Activated CD4-positive, alpha-beta T cell treated with anti-CD3 and anti-CD28 coated beads, Interleukin-2, amount 10 ng/mL, durations not matched to agents 24 days and 14 days (primary cell): ENCODE data around the gene SPATA13. TPM values are rescaled to one million over a fixed set of nuclear protein-coding genes. Genes with fewer than 3 reads are reported as not detected.

Experiments used
- DNase-seq: peaks from one replicate; pipeline ENCODE4 v3.0.0; 2022
- H3K27ac Mint-ChIP-seq: one replicate; pipeline ENCODE4 v1.8.0; 2022; ENCODE audit warnings: mild to moderate bottlenecking, mixed read lengths
- H3K27me3 Mint-ChIP-seq: one replicate; pipeline ENCODE4 v1.8.0; 2022; ENCODE audit warnings: mixed read lengths
- H3K36me3 Mint-ChIP-seq: one replicate; pipeline ENCODE4 v1.8.0; 2022; ENCODE audit warnings: low read depth, mild to moderate bottlenecking, mixed read lengths
- H3K4me1 Mint-ChIP-seq: one replicate; pipeline ENCODE4 v1.8.0; 2021; ENCODE audit warnings: mixed read lengths
- H3K4me3 Mint-ChIP-seq: one replicate; pipeline ENCODE4 v1.8.0; 2022; ENCODE audit warnings: mild to moderate bottlenecking, moderate library complexity, mixed read lengths
- H3K9me3 Mint-ChIP-seq: one replicate; pipeline ENCODE4 v1.8.0; 2021; ENCODE audit warnings: mixed read lengths
- intact Hi-C: fragments of 100-400 bp; cut with micrococcal nuclease; formaldehyde crosslinking; loops from one replicate; pipeline ENCODE4 v1.15.1; 2023
- total RNA-seq: library from RNA; stranded (reverse); gene quantifications from 2 replicates; pipeline ENCODE4 v1.2.3, GENCODE V29; 2022

Gene SPATA13
- total RNA-seq, 1 donor from 2014 or later = 43.6 TPM

GRCh38 chr13:24218977-24219376 lies 58.5 kb downstream of the SPATA13 start:
- Mint-ChIP-seq H3K27me3 (no peaks in the 10 kb centered on the region), H3K36me3 (no peaks in the 10 kb centered on the region), H3K4me1 (peaks cover 30% of the 10 kb centered on the region), H3K4me3 (no peak overlapping the region), H3K9me3 (no peaks in the 10 kb centered on the region), H3K27ac (no peak overlapping the region)
- intact Hi-C loops = no loop called here
- DNase-seq = no peak

- peak; percentile 90 for DNase-seq
- Mint-ChIP-seq H3K9me3 (no peaks in the 10 kb centered on the region), H3K27ac (peak overlapping the region; percentile 5), H3K36me3 (no peaks in the 10 kb centered on the region), H3K4me1 (peaks cover 37% of the 10 kb centered on the region), H3K4me3 (no peak overlapping the region), H3K27me3 (no peaks in the 10 kb centered on the region)
- intact Hi-C loops = loop anchor here (1.0 to 5.0 kb wide), 6 partner anchors 33 to 299 kb away; partner anchors contain the start of gene SPATA13
Observed at GRCh38 chr13:24220086-24220703, 59.7 kb downstream of the SPATA13 start.

- Mint-ChIP-seq H3K36me3 (no peaks in the 10 kb centered on the region), H3K4me3 (no peak overlapping the region), H3K27me3 (no peaks in the 10 kb centered on the region), H3K9me3 (no peaks in the 10 kb centered on the region), H3K4me1 (peaks cover 36% of the 10 kb centered on the region), H3K27ac (no peak overlapping the region)
- intact Hi-C loops = loop anchor here (2.0 to 5.0 kb wide), 2 partner anchors 34 to 59 kb away; partner anchors contain the start of gene SPATA13
- no peak for DNase-seq
Observed at GRCh38 chr13:24221007-24221406, 60.5 kb downstream of the SPATA13 start.

- peaks cover 18% of the 10 kb centered on the region for H3K4me1 Mint-ChIP-seq
- intact Hi-C loops = loop anchor here (5.0 kb wide), 1 partner anchor 60 kb away; the partner anchor contains the start of gene SPATA13
Observed at GRCh38 chr13:24222756-24223155, 62.2 kb downstream of the SPATA13 start.

GRCh38 chr13:24223341-24224231 lies 63.1 kb downstream of the SPATA13 start:
- intact Hi-C loops = loop anchor here (5.0 kb wide), 1 partner anchor 61 kb away; the partner anchor contains the start of gene SPATA13
- Mint-ChIP-seq H3K4me3 (no peak overlapping the region), H3K27me3 (no peaks in the 10 kb centered on the region), H3K4me1 (peaks cover 18% of the 10 kb centered on the region), H3K36me3 (no peaks in the 10 kb centered on the region), H3K9me3 (no peaks in the 10 kb centered on the region), H3K27ac (no peak overlapping the region)
- no peak for DNase-seq

More at GRCh38 chr13:24222756-24223155, 62.2 kb downstream of the SPATA13 start:
- Mint-ChIP-seq H3K9me3 (no peaks in the 10 kb centered on the region), H3K27ac (no peak overlapping the region), H3K27me3 (no peaks in the 10 kb centered on the region), H3K36me3 (no peaks in the 10 kb centered on the region), H3K4me3 (no peak overlapping the region)
- no peak for DNase-seq

GRCh38 chr13:24224232-24224680 lies 63.7 kb downstream of the SPATA13 start:
- H3K27ac Mint-ChIP-seq = no peak overlapping the region
- H3K9me3 Mint-ChIP-seq = no peaks in the 10 kb centered on the region
- no peaks in the 10 kb centered on the region for H3K27me3 Mint-ChIP-seq
- H3K4me3 Mint-ChIP-seq = no peak overlapping the region
- no peaks in the 10 kb centered on the region for H3K36me3 Mint-ChIP-seq
- intact Hi-C loops = loop anchor here (5.0 kb wide), 1 partner anchor 62 kb away; the partner anchor contains the start of gene SPATA13
- peaks cover 18% of the 10 kb centered on the region for H3K4me1 Mint-ChIP-seq
- no peak for DNase-seq

GRCh38 chr13:24225062-24225461 lies 64.5 kb downstream of the SPATA13 start:
- no peak overlapping the region for H3K4me3 Mint-ChIP-seq
- no peak overlapping the region for H3K27ac Mint-ChIP-seq
- no peaks in the 10 kb centered on the region for H3K36me3 Mint-ChIP-seq
- no peak for DNase-seq
- peaks cover 21% of the 10 kb centered on the region for H3K4me1 Mint-ChIP-seq
- no peaks in the 10 kb centered on the region for H3K9me3 Mint-ChIP-seq
- intact Hi-C loops = no loop called here
- no peaks in the 10 kb centered on the region for H3K27me3 Mint-ChIP-seq

- DNase-seq = no peak
- no peaks in the 10 kb centered on the region for H3K36me3 Mint-ChIP-seq
- peaks cover 30% of the 10 kb centered on the region for H3K4me1 Mint-ChIP-seq
- no peak overlapping the region for H3K27ac Mint-ChIP-seq
- H3K9me3 Mint-ChIP-seq = no peaks in the 10 kb centered on the region
- H3K4me3 Mint-ChIP-seq = no peak overlapping the region
- no peaks in the 10 kb centered on the region for H3K27me3 Mint-ChIP-seq
- intact Hi-C loops = no loop called here
Observed at GRCh38 chr13:24225930-24226329, 65.4 kb downstream of the SPATA13 start.

GRCh38 chr13:24226762-24227161 lies 66.2 kb downstream of the SPATA13 start:
- intact Hi-C loops = no loop called here
- no peak overlapping the region for H3K27ac Mint-ChIP-seq
- H3K27me3 Mint-ChIP-seq = no peaks in the 10 kb centered on the region
- no peak for DNase-seq
- no peak overlapping the region for H3K4me3 Mint-ChIP-seq
- H3K9me3 Mint-ChIP-seq = no peaks in the 10 kb centered on the region
- H3K36me3 Mint-ChIP-seq = no peaks in the 10 kb centered on the region
- H3K4me1 Mint-ChIP-seq = peaks cover 34% of the 10 kb centered on the region

- Mint-ChIP-seq H3K36me3 (no peaks in the 10 kb centered on the region), H3K9me3 (no peaks in the 10 kb centered on the region), H3K27ac (peak overlapping the region; percentile 10), H3K4me1 (peaks cover 48% of the 10 kb centered on the region), H3K27me3 (no peaks in the 10 kb centered on the region), H3K4me3 (no peak overlapping the region)
- peak; percentile 82 for DNase-seq
- intact Hi-C loops = loop anchor here (2.0 kb wide), 2 partner anchors 176 to 208 kb away; no protein-coding TSS in a partner anchor
Observed at GRCh38 chr13:24228852-24229458, 68.4 kb downstream of the SPATA13 start.

- Mint-ChIP-seq H3K4me1 (peaks cover 40% of the 10 kb centered on the region), H3K27me3 (no peaks in the 10 kb centered on the region), H3K4me3 (no peak overlapping the region), H3K9me3 (no peaks in the 10 kb centered on the region), H3K36me3 (no peaks in the 10 kb centered on the region), H3K27ac (peak overlapping the region; percentile 63)
- no peak for DNase-seq
- intact Hi-C loops = loop anchor here (5.0 kb wide), 2 partner anchors 133 to 263 kb away; no protein-coding TSS in a partner anchor
Observed at GRCh38 chr13:24230428-24231072, 70.0 kb downstream of the SPATA13 start.

- no peak for DNase-seq
Observed at GRCh38 chr13:24231377-24231776, 70.9 kb downstream of the SPATA13 start.

GRCh38 chr13:24232037-24232436 lies 71.5 kb downstream of the SPATA13 start:
- Mint-ChIP-seq H3K27me3 (no peaks in the 10 kb centered on the region), H3K36me3 (no peaks in the 10 kb centered on the region), H3K4me3 (no peak overlapping the region), H3K27ac (no peak overlapping the region), H3K9me3 (no peaks in the 10 kb centered on the region), H3K4me1 (peaks cover 40% of the 10 kb centered on the region)
- intact Hi-C loops = loop anchor here (5.0 kb wide), 2 partner anchors 135 to 265 kb away; no protein-coding TSS in a partner anchor
- no peak for DNase-seq

More at GRCh38 chr13:24231377-24231776, 70.9 kb downstream of the SPATA13 start:
- intact Hi-C loops = loop anchor here (5.0 kb wide), 2 partner anchors 134 to 264 kb away; no protein-coding TSS in a partner anchor
- Mint-ChIP-seq H3K9me3 (no peaks in the 10 kb centered on the region), H3K27ac (no peak overlapping the region), H3K4me1 (peaks cover 40% of the 10 kb centered on the region), H3K36me3 (no peaks in the 10 kb centered on the region), H3K4me3 (no peak overlapping the region), H3K27me3 (no peaks in the 10 kb centered on the region)
